GM19023 (cell line): ENCODE results near the gene COLQ.
A peak's percentile ranks its signal among the peaks of the same experiment; 100 is the strongest.
"Not testable (repeated sequence)": the region's sequence is repeated elsewhere in the genome, so short reads cannot be mapped to it uniquely, and the experiment has no call there.

Experiments used
- ATAC-seq: cut with Tn5 transposase; IDR thresholded peaks from one replicate; pipeline ENCODE4 v1.9.1; 2021; ENCODE audit warnings: mild to moderate bottlenecking, moderate library complexity; ENCODE audit not compliant: unreplicated experiment

The COLQ gene

DNA sequence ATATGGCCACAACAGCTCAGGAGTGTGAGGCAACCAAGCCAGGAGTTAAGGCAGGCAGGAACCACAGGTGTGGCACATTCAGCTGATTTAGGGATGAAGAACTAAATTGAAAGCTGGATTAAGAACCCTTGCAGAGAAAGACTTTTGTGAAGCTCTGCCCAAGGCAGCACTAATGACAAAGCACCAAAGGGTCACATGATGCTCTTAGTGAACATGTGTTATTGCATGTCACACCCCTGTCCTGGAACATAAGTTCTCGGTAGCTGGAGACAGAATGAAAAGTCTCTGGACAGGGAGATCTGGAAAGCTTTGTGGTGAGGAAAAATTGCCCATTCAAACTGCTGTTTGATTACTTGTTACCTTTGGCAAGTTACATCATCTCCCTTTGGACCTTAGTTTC, 90.9 kb downstream of the COLQ start:
- ATAC-seq = no peak

DNA sequence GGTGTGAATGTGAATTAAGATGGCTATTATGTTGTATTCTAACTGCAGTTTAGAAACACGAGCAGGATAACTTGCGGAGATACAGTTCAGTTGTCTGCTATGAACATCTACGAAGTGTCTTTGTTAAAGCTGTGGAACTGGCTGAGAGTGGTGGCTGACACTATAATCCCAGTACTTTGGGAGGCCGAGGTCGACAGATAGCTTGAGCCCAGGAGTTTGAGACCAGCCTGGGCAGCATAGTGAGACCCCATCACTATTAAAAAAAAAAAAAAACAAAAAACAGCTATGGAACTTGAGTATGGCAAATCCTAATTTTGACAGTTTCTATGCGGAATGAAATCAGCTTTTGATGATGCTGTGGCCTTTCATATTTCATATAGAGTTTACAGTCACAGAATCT, 92.4 kb downstream of the COLQ start:
- no peak for ATAC-seq

DNA sequence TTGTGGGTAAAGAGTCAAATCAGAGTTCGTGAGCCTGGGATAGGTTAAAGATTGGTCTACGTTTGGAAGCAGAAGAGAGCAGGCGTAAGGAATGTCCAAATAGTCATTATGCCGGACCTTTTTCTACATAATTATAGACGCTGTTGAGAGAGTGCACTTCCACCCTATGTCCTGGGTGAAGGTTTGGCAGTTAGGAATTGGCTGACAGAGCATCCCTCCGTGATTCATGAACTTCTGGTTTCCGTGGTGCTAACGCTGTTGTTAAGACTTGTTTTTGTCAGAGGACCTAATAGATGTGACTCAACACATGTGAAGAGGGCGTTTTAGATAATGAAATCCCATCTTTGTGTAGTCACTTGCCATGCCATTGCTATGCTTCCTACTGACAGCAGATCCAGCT, 93.0 kb downstream of the COLQ start:
- no peak for ATAC-seq

DNA sequence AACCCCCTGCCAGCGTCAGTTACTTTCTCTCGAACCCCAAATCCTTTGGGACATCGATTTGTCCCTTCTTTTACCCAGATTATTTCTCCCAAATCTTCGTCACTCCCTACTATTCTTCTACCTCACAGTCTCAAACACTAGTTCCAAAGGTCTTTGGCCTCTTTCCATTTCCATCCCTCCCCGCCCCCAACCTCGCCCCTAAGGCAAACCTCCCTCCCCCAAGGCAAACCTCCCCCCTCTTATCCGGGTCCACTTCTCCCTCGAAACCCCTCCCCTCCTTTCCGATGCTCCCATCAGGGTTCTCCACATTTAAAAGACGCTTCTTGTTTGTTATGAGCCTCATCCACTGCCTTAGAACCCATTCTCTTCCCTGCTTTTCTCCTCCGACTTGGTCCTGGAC, 93.5 kb downstream of the COLQ start:
- no peak for ATAC-seq

DNA sequence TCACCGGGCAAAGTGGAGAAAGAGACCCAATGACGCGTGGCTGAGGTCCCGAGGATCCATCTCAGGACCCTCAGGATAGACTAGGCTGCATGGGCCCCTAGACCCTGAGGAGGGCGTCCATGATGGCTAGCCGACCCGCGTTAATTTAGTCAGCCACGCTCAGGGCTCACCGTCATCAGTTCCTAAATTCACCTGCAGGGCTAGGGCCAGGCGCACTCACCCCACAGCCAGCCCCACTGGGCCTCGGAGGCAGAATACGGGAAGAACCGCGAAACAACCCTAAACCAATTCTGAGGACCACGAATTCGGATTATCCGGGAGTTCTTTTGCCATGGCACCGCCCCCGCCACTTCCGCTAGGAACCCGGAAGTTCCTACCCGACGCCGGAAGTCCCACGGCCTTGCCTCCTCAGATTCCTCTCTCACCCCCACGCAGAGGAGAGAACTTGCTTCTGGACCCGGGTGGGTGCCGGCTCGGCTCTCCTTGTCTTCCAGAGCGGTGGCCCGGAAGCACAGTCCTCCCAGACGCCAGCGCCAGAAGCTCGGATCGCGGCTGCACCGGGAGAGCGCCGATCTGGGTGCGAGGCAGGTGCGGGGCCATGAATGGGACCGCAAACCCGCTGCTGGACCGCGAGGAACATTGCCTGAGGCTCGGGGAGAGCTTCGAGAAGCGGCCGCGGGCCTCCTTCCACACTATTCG, 94.2 kb downstream of the COLQ start, which contains the start of the genes EAF1 and METTL6:
TSS of gene EAF1 (plus strand) at position 417 of the 699 bp plus-strand sequence. CDS start at position 599, 182 bp downstream.
TSS of gene METTL6 (minus strand) at position 363 of the 699 bp plus-strand sequence. CDS start 1,033 bp downstream, outside the sequence.
- ATAC-seq = peak; percentile 94

DNA sequence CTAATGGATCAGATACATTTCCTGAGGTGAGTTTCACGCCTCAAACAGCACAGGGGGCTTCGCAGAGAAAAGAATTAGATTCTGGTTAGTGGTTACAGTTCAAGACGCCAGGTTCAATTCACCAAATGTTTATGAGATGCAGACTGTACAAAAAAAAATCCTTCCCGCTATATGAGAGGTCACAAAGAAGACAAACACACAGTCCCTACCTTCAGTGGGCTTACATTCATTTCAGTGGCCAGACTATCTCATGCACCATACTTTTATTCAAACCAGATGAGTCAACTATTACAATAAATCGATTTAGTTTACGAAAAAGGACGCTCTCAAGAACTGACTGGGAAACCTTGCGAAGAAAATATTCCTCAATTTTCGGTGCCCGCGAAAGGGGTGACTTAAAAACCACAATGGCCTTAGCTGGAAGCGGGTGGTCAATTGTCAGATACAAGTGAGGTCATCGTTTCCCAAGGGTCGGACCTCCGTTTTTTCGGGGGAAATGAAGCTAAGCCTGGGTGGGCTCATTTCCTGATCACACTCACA, 94.9 kb downstream of the COLQ start:
- ATAC-seq = peak; percentile 19

DNA sequence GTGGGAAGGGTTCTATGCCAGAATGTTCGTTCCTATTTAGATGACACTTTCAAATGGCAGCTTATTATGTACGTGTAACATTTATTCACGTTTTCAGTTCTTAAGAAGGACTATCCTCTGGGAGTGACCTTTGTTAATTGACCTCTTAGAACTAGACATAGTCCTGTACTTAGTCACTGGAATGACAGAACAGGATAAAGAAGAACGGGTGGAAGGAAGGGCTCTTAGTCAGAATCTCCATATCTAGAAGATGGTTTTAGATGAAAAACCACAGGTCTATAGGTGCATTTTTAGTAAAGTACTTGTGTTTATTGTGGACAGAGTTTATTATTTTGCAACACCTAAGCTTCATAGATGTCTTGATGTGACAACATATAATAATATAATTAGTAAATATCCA, 100.6 kb downstream of the COLQ start:
- no peak for ATAC-seq

- not testable (repeated sequence) for ATAC-seq
These were observed 110.5 kb downstream of the COLQ start for GRCh38 chr3:15410966-15411365.

GRCh38 chr3:15409774-15410173, 111.7 kb downstream of the COLQ start:
- no peak for ATAC-seq

DNA sequence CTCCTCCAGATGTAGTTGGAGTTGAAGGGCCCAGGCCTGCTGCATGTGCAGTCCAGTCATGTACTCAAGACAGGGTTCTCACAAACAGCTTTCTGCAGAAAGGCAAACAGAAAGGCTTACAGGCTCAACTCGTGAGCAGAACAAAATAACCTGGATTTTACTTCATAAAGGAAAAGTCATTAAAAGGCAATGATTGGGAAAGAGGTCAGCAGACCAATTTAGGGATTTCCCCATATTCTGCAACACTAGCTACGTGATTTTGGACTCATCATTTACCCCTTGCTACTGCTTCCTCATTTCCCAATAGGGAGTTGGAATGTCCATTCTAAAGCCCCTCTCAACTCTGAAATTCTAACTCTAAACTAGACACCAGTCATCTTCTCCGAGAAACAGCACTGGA, 112.3 kb downstream of the COLQ start:
- ATAC-seq = no peak

DNA sequence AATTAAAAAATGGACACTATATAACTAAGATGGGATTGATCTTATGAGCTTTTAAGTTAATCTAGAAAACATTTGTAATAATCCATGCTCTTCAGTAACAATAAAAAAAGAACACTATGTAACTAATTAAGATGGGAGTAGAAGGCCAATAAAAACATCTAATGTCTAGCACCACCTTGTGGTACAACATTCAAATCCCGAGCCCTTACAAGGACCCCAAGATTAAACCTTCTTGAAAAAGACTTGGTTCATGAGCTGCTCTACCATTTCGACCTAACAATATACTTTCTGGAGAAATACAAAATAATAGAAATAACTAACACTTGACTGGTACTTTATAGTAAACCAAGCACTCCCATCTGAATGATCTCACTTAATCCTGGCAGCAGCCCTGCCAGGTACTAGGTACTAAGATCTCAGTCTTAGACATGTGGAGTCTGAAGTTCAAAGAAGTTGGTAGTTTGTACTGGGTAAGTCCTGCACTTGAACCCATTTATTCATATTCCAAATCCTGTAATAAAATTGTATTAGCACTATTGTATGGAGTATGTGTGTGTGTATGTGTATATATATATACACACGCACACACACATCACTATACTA, 116.0 kb downstream of the COLQ start:
- ATAC-seq = no peak

DNA sequence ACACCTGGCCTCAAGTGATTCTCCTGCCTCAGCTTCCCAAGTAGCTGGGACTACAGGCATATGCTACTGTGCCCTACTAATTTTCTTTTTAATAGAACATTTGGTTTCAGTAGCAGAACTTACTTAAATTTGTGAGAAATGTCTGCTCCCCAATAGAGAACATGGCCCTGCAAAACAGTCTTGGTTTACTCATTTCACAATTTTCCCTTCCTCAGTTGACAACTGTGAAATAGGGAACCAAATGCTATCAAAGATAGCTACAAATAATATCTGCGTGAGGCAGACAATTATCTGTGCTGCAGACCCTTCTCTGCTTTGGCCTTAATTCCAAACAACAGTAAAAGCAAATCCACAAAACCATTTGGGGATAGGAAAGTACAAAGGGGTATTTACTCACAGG, 116.7 kb downstream of the COLQ start:
- ATAC-seq = no peak

DNA sequence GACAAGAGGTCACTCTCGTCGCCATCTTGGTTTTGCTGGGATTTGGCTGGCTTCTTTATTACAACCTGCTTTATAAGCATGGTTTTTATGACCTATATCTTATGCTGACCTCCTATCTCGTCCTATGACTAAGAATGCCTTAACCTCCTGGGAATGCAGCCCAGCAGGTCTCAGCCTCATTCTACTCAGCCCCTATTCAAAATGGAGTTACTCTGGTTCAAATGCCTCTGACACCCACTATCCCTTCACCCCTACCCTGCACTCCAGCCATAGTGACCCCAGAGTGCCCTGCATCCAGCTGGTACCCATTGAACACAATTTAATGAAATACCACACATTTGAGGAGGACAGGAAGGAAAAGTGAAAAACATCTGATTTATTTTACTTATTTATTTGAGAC, 117.5 kb downstream of the COLQ start:
- ATAC-seq = no peak

- ATAC-seq = no peak
These were observed 118.0 kb downstream of the COLQ start for GRCh38 chr3:15403495-15403894.

- ATAC-seq = no peak
These were observed 119.6 kb downstream of the COLQ start for GRCh38 chr3:15401936-15402335.
